GM12878 (cell line): ENCODE results near the gene DIP2C. TPM values are rescaled to one million over a fixed set of nuclear protein-coding genes. Genes with fewer than 3 reads are reported as not detected.

Experiments
- ATAC-seq: fragments of 200-7000 bp; cut with Tn5 transposase; 3 replicates; pipeline ENCODE4 v1.9.1; 2020; ENCODE audit warnings: mild to moderate bottlenecking, moderate library complexity
- BruUV-seq: library from RNA; stranded (reverse); fragments of 400-500 nt; replicated peaks from 2 replicates; lab custom pipeline; 2021; lab: Mats Ljungman, UMichigan
- CTCF ChIA-PET: fragments of 300-600 bp; sonication (Branson Sonifier 250); formaldehyde crosslinking; extraction: SDS; loops from one replicate; lab custom pipeline; 2021; ENCODE audit warnings: inconsistent platforms; lab: Yijun Ruan, JAX
- POLR2A ChIA-PET: fragments of 350-600 bp; formaldehyde crosslinking; extraction: SDS; loops from one replicate; lab custom pipeline; 2021; ENCODE audit warnings: inconsistent platforms; lab: Charles Lee
- RAD21 ChIA-PET: fragments of 300-600 bp; sonication (Branson Sonifier 250); formaldehyde crosslinking; loops from one replicate; lab custom pipeline; 2023; ENCODE audit warnings: antibody characterized with exemption; ENCODE audit not compliant: unreplicated experiment; lab: Charles Lee
- SMC1A ChIA-PET: fragments of 300-600 bp; sonication (Branson Sonifier 250); formaldehyde crosslinking; loops from one replicate; lab custom pipeline; 2023; ENCODE audit not compliant: unreplicated experiment, uncharacterized antibody; lab: Charles Lee
- DNase-seq: peaks from one replicate; pipeline ENCODE4 v3.0.0-alpha.2; 2011; ENCODE audit warnings: low read depth, low spot score
- FAIRE-seq: peaks from 3 replicates; lab custom pipeline; 2011; peaks lifted over from hg19 to GRCh38; lab: Jason Lieb, UNC
- H2AFZ ChIP-seq: 2 replicates; pipeline ENCODE4 v1.6.0; 2011; ENCODE audit warnings: low read depth, low read length, control low read depth; ENCODE audit not compliant: control insufficient read depth
- H3K27ac ChIP-seq: 2 replicates; pipeline ENCODE4 v1.5.1; 2011; ENCODE audit warnings: control low read depth; ENCODE audit not compliant: control insufficient read depth, insufficient read depth
- H3K27me3 ChIP-seq, 2 experiments: replicated peaks in 1 of 2; 2 replicates each; pipeline versions ENCODE4 v1.6.0 to v1.6.1; 2011; ENCODE audit warnings: low read length in 1 of 2; ENCODE audit not compliant: control insufficient read depth in 2 of 2, insufficient read depth in 2 of 2
- H3K36me3 ChIP-seq, 2 experiments: 2 replicates each; pipeline ENCODE4 v1.5.1; 2011; ENCODE audit warnings: low read length in 1 of 2; ENCODE audit not compliant: control insufficient read depth in 2 of 2, insufficient read depth in 2 of 2
- H3K4me1 ChIP-seq: 2 replicates; pipeline ENCODE4 v1.6.1; 2011; ENCODE audit warnings: mild to moderate bottlenecking, low read length, moderate library complexity, mixed read lengths; ENCODE audit not compliant: control insufficient read depth, insufficient read depth
- H3K4me2 ChIP-seq: 2 replicates; pipeline ENCODE4 v1.6.0; 2011; ENCODE audit warnings: control low read depth; ENCODE audit not compliant: control insufficient read depth, insufficient read depth
- H3K4me3 ChIP-seq: fragments of 200-600 bp; sonication (generic); 2 replicates; pipeline ENCODE4 v1.5.1; 2016
- H3K79me2 ChIP-seq: 2 replicates; pipeline ENCODE4 v1.6.0; 2011; ENCODE audit warnings: low read length; ENCODE audit not compliant: control insufficient read depth, insufficient read depth
- H3K9ac ChIP-seq: 2 replicates; pipeline ENCODE4 v1.8.0; 2011; ENCODE audit warnings: low read length, control low read depth, mixed read lengths; ENCODE audit not compliant: control insufficient read depth, insufficient read depth
- H3K9me3 ChIP-seq: replicated peaks from 3 replicates; pipeline ENCODE4 v1.5.1; 2011; ENCODE audit warnings: mild to moderate bottlenecking, low read length; ENCODE audit not compliant: control insufficient read depth, insufficient read depth
- H4K20me1 ChIP-seq: 2 replicates; pipeline ENCODE4 v1.6.0; 2011; ENCODE audit not compliant: control insufficient read depth, insufficient read depth
- BCL3 ChIP-seq: IDR thresholded peaks from 2 replicates; pipeline ENCODE4 v1.6.1; 2011; ENCODE audit warnings: borderline replicate concordance, low read depth, mild to moderate bottlenecking, moderate library complexity, low read length; ENCODE audit not compliant: insufficient read depth, poor library complexity, severe bottlenecking
- EP300 ChIP-seq, 2 experiments: fragments of 150-350 bp in 1 of 2; IDR thresholded peaks; 2 replicates each; pipeline ENCODE4 v1.6.1; 2011 to 2012; ENCODE audit warnings: low read depth in 2 of 2, low read length in 2 of 2, borderline replicate concordance in 1 of 2, improper control_type of control experiment in 1 of 2, inconsistent platforms in 1 of 2; ENCODE audit not compliant: control insufficient read depth in 1 of 2
- ESRRA ChIP-seq: IDR thresholded peaks from 2 replicates; pipeline ENCODE4 v1.6.1; 2012; ENCODE audit warnings: mild to moderate bottlenecking, low read length, improper control_type of control experiment
- IRF3 ChIP-seq: fragments of 450-650 bp; IDR thresholded peaks from 2 replicates; pipeline ENCODE4 v1.6.1; 2014; ENCODE audit warnings: mild to moderate bottlenecking
- PAX5 ChIP-seq: IDR thresholded peaks from 2 replicates; pipeline ENCODE4 v1.6.1; 2011; ENCODE audit warnings: low read depth, low read length, borderline replicate concordance
- RELA ChIP-seq: fragments of 450-650 bp; IDR thresholded peaks from 2 replicates; pipeline ENCODE4 v1.8.0; 2014; ENCODE audit warnings: borderline replicate concordance; ENCODE audit not compliant: partially characterized antibody
- SIN3A ChIP-seq: IDR thresholded peaks from 2 replicates; pipeline ENCODE4 v1.6.1; 2012; ENCODE audit warnings: low read depth, low read length, improper control_type of control experiment
- USF1 ChIP-seq: IDR thresholded peaks from 2 replicates; pipeline ENCODE4 v1.6.1; 2011; ENCODE audit warnings: borderline replicate concordance, low read depth, mild to moderate bottlenecking, moderate library complexity, mixed read lengths, low read length; ENCODE audit not compliant: insufficient read depth; ENCODE audit errors: extremely low read length
- ZNF687 ChIP-seq: fragments of 450-650 bp; IDR thresholded peaks from 2 replicates; pipeline ENCODE4 v1.6.1; 2017; ENCODE audit warnings: mild to moderate bottlenecking, moderate library complexity
- WGBS: methylation state at CpG from one replicate; pipeline ENCODE4 v1.1.6; 2016; ENCODE audit warnings: low lambda C conversion rate; ENCODE audit not compliant: insufficient replicate concordance, insufficient coverage; ENCODE audit errors: missing lambda C conversion rate; 5-methylcytosine and 5-hydroxymethylcytosine counted together
- in situ Hi-C: fragments of 300-500 bp; cut with MboI; formaldehyde crosslinking; loops from 9 replicates; pipeline ENCODE4 v1.14.3; 2018; ENCODE audit warnings: mixed read lengths
- intact Hi-C: fragments of 100-400 bp; cut with micrococcal nuclease; formaldehyde crosslinking; loops from one replicate; pipeline ENCODE4 v1.14.2; 2022; ENCODE audit not compliant: unreplicated experiment
- polyA plus RNA-seq, 11 experiments: library from polyadenylated mRNA; depleted of rRNA in 4 of 11; unstranded in 6 of 11; stranded (reverse) in 5 of 11; fragments of >200 nt; fragmentation: Nextera tagmentation in 4 of 11; fragmentation: Illumina TruSeq in 1 of 11; extraction: Ambion mirVana in 4 of 11; extraction: Trizol in 1 of 11; gene quantifications; 1 replicate in 1 of 11; 2 replicates in 10 of 11; pipeline versions ENCODE4 v1.2.1 to v1.2.3, GENCODE V29; 2011 to 2016; ENCODE audit warnings: inconsistent platforms in 2 of 11, missing spikeins in 2 of 11, low read depth in 1 of 11
- total RNA-seq, 4 experiments: library from RNA; depleted of rRNA in 3 of 4; stranded (reverse); fragments of >200 nt in 3 of 4; fragmentation: Illumina TruSeq in 1 of 4; extraction: Trizol in 1 of 4; gene quantifications; 2 replicates each; pipeline versions ENCODE4 v1.2.1 to v1.2.3, GENCODE V29; 2013 to 2021

DIP2C gene
- total and polyA plus RNA-seq, 10 of the 15 experiments (the other 5 are each of a cell fraction or from before 2014, with no cell fraction given), result 0.01 to 0.10 (median 0.06) TPM

GRCh38 chr10:520402-520787 is 169.1 kb downstream of the DIP2C start (continued):
- no peak for TF ChIP-seq ZNF687

- SMC1A ChIA-PET, result no interaction called here
- FAIRE-seq, result no peak
Measured at GRCh38 chr10:519716-520401, 169.6 kb downstream of the DIP2C start.

More at GRCh38 chr10:519716-520401, 169.6 kb downstream of the DIP2C start:
- H3K9me3 ChIP-seq, result no peaks in the 10 kb centered on the region
- DNase-seq, result no peak
- POLR2A ChIA-PET, result no interaction called here
- 79% methylated on average over 24 of the region's 25 CpGs for WGBS
- H3K9ac ChIP-seq, result no peak overlapping the region
- in situ Hi-C loops, result no loop called here
- no peak overlapping the region for H3K4me3 ChIP-seq
- TF ChIP-seq USF1, result no peak
- no peak for TF ChIP-seq ESRRA
- TF ChIP-seq BCL3, result no peak
- TF ChIP-seq RELA, result no peak
- TF ChIP-seq EP300 (IDR thresholded peaks at IDR 0.05; ENCODE audit: borderline replicate concordance in 1 of 2, control insufficient read depth in 1 of 2, low read depth in 2 of 2, low read length in 2 of 2), result no peak
- no peak for TF ChIP-seq PAX5
- no peak for TF ChIP-seq IRF3
- TF ChIP-seq SIN3A, result no peak
- TF ChIP-seq, all 136 proteins: peak for 0
- Histone ChIP-seq H3K27me3 (no peaks in the 10 kb centered on the region; a peak in 1 of 4 replicates), H3K36me3 (no peaks in the 10 kb centered on the region), H4K20me1 (no peaks in the 10 kb centered on the region), H3K79me2 (no peaks in the 10 kb centered on the region), H2AFZ (no peak overlapping the region), H3K27ac (no peak overlapping the region), H3K4me2 (no peak overlapping the region), H3K4me1 (no peaks in the 10 kb centered on the region; the same call in 1 of the 2 replicates)
- CTCF ChIA-PET, result no interaction called here
- no TSS peak for BruUV-seq
- RAD21 ChIA-PET, result no interaction called here
- no peak for ATAC-seq
- intact Hi-C loops, result loop anchor here (10.0 kb wide), 1 partner anchor 555 kb away; no protein-coding TSS in a partner anchor
